Liver (tissue), 3 donors: ENCODE results near the gene CD8B2.
"Not testable (repeated sequence)": the region's sequence is repeated elsewhere in the genome, so short reads cannot be mapped to it uniquely, and the experiment has no call there.

Experiments
- FOXA1 ChIP-seq: IDR thresholded peaks from 2 replicates; pipeline ENCODE4 v1.6.1; 2016; ENCODE audit warnings: antibody characterized with exemption
- RAD21 ChIP-seq, 2 donors: IDR thresholded peaks; 2 replicates each; pipeline ENCODE4 v1.6.1; 2016; ENCODE audit warnings: antibody characterized with exemption in 2 of 2, mild to moderate bottlenecking in 2 of 2
- SP1 ChIP-seq: IDR thresholded peaks from 2 replicates; pipeline ENCODE4 v1.6.1; 2018; ENCODE audit warnings: antibody characterized with exemption, mild to moderate bottlenecking
- TAF1 ChIP-seq: conservative IDR thresholded peaks from 2 replicates; pipeline ENCODE4 v1.6.1; 2016; ENCODE audit warnings: antibody characterized with exemption, mild to moderate bottlenecking
- ZBTB33 ChIP-seq: IDR thresholded peaks from 2 replicates; pipeline ENCODE4 v1.6.1; 2016; ENCODE audit warnings: antibody characterized with exemption
- TF ChIP-seq, protein P1 (sequence below): IDR thresholded peaks from 2 replicates; pipeline ENCODE4 v1.6.1; 2016; ENCODE audit warnings: antibody characterized with exemption
- TF ChIP-seq, protein P2 (sequence below): IDR thresholded peaks from 2 replicates; pipeline ENCODE4 v1.6.1; 2016; ENCODE audit warnings: antibody characterized with exemption, mild to moderate bottlenecking
- TF ChIP-seq, protein P3 (sequence below): fragments of 150-350 bp; IDR thresholded peaks from 2 replicates; pipeline ENCODE4 v1.5.1; 2017; ENCODE audit warnings: improper control_type of control experiment, low read depth, low read length; ENCODE audit not compliant: missing input control
- donor health status: healthy.
- donor health status: healthy.

DNA sequence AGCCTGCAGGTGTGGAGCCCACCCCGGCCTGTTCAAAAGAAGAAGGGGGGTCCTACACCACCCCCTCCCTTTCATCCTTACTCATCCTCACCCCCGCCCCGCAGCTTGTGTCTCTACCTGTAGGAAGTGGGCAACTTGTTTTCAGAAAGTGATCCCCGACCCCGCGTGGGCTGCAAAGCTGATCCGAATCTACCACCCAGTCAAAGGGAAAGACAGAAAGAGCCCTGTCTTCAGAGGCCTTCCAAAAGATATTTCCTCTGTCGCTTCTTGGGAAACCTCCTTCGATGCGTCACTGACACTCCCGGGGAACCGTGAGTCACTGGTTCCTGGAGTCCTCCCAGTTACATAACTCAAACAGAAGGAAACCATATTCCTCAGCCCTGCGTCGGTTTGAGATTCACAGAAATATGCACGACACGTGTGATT lies 24.3 kb downstream of the CD8B2 start:
- TF ChIP-seq, protein P1, sequence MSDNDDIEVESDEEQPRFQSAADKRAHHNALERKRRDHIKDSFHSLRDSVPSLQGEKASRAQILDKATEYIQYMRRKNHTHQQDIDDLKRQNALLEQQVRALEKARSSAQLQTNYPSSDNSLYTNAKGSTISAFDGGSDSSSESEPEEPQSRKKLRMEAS: not testable (repeated sequence)
- TF ChIP-seq, protein P2, sequence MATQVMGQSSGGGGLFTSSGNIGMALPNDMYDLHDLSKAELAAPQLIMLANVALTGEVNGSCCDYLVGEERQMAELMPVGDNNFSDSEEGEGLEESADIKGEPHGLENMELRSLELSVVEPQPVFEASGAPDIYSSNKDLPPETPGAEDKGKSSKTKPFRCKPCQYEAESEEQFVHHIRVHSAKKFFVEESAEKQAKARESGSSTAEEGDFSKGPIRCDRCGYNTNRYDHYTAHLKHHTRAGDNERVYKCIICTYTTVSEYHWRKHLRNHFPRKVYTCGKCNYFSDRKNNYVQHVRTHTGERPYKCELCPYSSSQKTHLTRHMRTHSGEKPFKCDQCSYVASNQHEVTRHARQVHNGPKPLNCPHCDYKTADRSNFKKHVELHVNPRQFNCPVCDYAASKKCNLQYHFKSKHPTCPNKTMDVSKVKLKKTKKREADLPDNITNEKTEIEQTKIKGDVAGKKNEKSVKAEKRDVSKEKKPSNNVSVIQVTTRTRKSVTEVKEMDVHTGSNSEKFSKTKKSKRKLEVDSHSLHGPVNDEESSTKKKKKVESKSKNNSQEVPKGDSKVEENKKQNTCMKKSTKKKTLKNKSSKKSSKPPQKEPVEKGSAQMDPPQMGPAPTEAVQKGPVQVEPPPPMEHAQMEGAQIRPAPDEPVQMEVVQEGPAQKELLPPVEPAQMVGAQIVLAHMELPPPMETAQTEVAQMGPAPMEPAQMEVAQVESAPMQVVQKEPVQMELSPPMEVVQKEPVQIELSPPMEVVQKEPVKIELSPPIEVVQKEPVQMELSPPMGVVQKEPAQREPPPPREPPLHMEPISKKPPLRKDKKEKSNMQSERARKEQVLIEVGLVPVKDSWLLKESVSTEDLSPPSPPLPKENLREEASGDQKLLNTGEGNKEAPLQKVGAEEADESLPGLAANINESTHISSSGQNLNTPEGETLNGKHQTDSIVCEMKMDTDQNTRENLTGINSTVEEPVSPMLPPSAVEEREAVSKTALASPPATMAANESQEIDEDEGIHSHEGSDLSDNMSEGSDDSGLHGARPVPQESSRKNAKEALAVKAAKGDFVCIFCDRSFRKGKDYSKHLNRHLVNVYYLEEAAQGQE: not testable (repeated sequence)
- not testable (repeated sequence) for TF ChIP-seq ZBTB33; RAD21 (IDR thresholded peaks at IDR 0.05); TAF1; SP1; FOXA1
- TF ChIP-seq, protein P3, sequence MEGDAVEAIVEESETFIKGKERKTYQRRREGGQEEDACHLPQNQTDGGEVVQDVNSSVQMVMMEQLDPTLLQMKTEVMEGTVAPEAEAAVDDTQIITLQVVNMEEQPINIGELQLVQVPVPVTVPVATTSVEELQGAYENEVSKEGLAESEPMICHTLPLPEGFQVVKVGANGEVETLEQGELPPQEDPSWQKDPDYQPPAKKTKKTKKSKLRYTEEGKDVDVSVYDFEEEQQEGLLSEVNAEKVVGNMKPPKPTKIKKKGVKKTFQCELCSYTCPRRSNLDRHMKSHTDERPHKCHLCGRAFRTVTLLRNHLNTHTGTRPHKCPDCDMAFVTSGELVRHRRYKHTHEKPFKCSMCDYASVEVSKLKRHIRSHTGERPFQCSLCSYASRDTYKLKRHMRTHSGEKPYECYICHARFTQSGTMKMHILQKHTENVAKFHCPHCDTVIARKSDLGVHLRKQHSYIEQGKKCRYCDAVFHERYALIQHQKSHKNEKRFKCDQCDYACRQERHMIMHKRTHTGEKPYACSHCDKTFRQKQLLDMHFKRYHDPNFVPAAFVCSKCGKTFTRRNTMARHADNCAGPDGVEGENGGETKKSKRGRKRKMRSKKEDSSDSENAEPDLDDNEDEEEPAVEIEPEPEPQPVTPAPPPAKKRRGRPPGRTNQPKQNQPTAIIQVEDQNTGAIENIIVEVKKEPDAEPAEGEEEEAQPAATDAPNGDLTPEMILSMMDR: not testable (repeated sequence)
